Mammary epithelial cell (primary cell): ENCODE results near the gene ZFHX3.

Experiments used
- CTCF ChIP-seq, 2 donors: IDR thresholded peaks in 1 of 2; conservative IDR thresholded peaks in 1 of 2; 2 replicates each; pipeline ENCODE4 v1.5.1; 2011 to 2012; ENCODE audit warnings: inconsistent platforms in 2 of 2, low read length in 2 of 2, mild to moderate bottlenecking in 2 of 2, control low read depth in 1 of 2, low read depth in 1 of 2; ENCODE audit not compliant: insufficient read depth in 1 of 2; ENCODE audit errors: extremely low read depth in 1 of 2
- EZH2 ChIP-seq: IDR thresholded peaks from 2 replicates; pipeline ENCODE4 v1.6.1; 2012; ENCODE audit warnings: low read length, inconsistent platforms, borderline replicate concordance

GRCh38 chr16:72909196-72909595 lies 138.7 kb downstream of the ZFHX3 start:
- no peak for TF ChIP-seq CTCF (conservative IDR thresholded peaks at IDR 0.05 in 1 of 2, IDR thresholded peaks at IDR 0.05 in 1 of 2; ENCODE audit: extremely low read depth in 1 of 2, insufficient read depth in 1 of 2, low read depth in 1 of 2, low read length in 2 of 2)
- no peak for TF ChIP-seq EZH2
